PC-9 (cell line): ENCODE results near the gene LIME1. TPM values are rescaled to one million over a fixed set of nuclear protein-coding genes. Genes with fewer than 3 reads are reported as not detected.

Source experiments
- BruUV-seq: library from RNA; stranded (reverse); fragments of 400-500 nt; replicated peaks from 2 replicates; lab custom pipeline; 2021; lab: Mats Ljungman, UMichigan
- CTCF ChIA-PET: fragments of 300-600 bp; sonication (Branson Sonifier 250); formaldehyde crosslinking; loops from one replicate; lab custom pipeline; 2022; ENCODE audit warnings: antibody characterized with exemption; lab: Charles Lee
- POLR2A ChIA-PET: fragments of 300-600 bp; sonication (Branson Sonifier 250); formaldehyde crosslinking; loops from one replicate; lab custom pipeline; 2022; ENCODE audit warnings: antibody characterized with exemption; ENCODE audit not compliant: unreplicated experiment; lab: Charles Lee
- DNase-seq, 2 experiments: peaks; one replicate each; pipeline versions ENCODE4 v3.0.0 to v3.0.0-alpha.2; 2015 to 2022; ENCODE audit warnings: mixed read lengths in 1 of 2
- H2AFZ ChIP-seq: fragments of 200-600 bp; sonication (generic); 2 replicates; pipeline ENCODE4 v1.8.1; 2017; ENCODE audit warnings: antibody characterized with exemption
- H3F3A ChIP-seq: fragments of 200-600 bp; sonication (generic); 2 replicates; pipeline ENCODE4 v1.8.1; 2017; ENCODE audit warnings: antibody characterized with exemption, mild to moderate bottlenecking, low read depth; ENCODE audit not compliant: insufficient read depth
- H3K27ac ChIP-seq: fragments of 200-600 bp; sonication (generic); 2 replicates; pipeline ENCODE4 v1.6.1; 2016; ENCODE audit warnings: mixed run types
- H3K27me3 ChIP-seq: fragments of 200-600 bp; sonication (generic); 2 replicates; pipeline ENCODE4 v1.6.1; 2016; ENCODE audit warnings: low read depth, mixed run types; ENCODE audit not compliant: insufficient read depth
- H3K36me3 ChIP-seq: fragments of 200-600 bp; sonication (generic); 2 replicates; pipeline ENCODE4 v1.6.1; 2016; ENCODE audit warnings: low read depth, mixed run types
- H3K4me1 ChIP-seq: fragments of 200-600 bp; sonication (generic); replicated peaks from 2 replicates; pipeline ENCODE4 v1.6.1; 2016; ENCODE audit warnings: mixed run types; ENCODE audit not compliant: insufficient read depth
- H3K4me2 ChIP-seq: fragments of 200-600 bp; sonication (generic); 2 replicates; pipeline ENCODE4 v1.6.1; 2017; ENCODE audit warnings: mixed run types
- H3K4me3 ChIP-seq: fragments of 200-600 bp; sonication (generic); 2 replicates; pipeline ENCODE4 v1.6.1; 2016; ENCODE audit warnings: mixed run types
- H3K79me2 ChIP-seq: fragments of 200-600 bp; sonication (generic); 2 replicates; pipeline ENCODE4 v1.6.1; 2017; ENCODE audit warnings: low read depth, mixed run types
- H3K9me2 ChIP-seq: fragments of 200-600 bp; sonication (generic); 2 replicates; pipeline ENCODE4 v1.8.1; 2017; ENCODE audit warnings: mild to moderate bottlenecking; ENCODE audit not compliant: insufficient read depth
- H3K9me3 ChIP-seq: fragments of 200-600 bp; sonication (generic); 2 replicates; pipeline ENCODE4 v1.8.1; 2016; ENCODE audit warnings: low read depth; ENCODE audit not compliant: insufficient read depth
- H4K20me1 ChIP-seq: fragments of 200-600 bp; sonication (generic); 2 replicates; pipeline ENCODE4 v1.8.1; 2017; ENCODE audit not compliant: insufficient read depth
- CTCF ChIP-seq: fragments of 200-600 bp; sonication (generic); conservative IDR thresholded peaks from 2 replicates; pipeline ENCODE4 v1.6.1; 2017; ENCODE audit warnings: mixed run types, antibody characterized with exemption, mild to moderate bottlenecking, moderate library complexity
- EZH2 ChIP-seq: fragments of 200-600 bp; sonication (generic); IDR thresholded peaks from 2 replicates; pipeline ENCODE4 v1.8.0; 2017; ENCODE audit warnings: antibody characterized with exemption, low read depth
- intact Hi-C: fragments of 100-400 bp; cut with micrococcal nuclease; formaldehyde crosslinking; loops from one replicate; pipeline ENCODE4 v1.10.0; 2022; ENCODE audit not compliant: unreplicated experiment
- total RNA-seq: library from RNA; stranded (reverse); gene quantifications from 2 replicates; pipeline ENCODE4 v1.2.3, GENCODE V29; 2021

The LIME1 gene
- total RNA-seq, 1 experiment from 2014 or later, result 18.7 TPM

GRCh38 chr20:63758152-63758551 lies 21.7 kb downstream of the LIME1 start:
- no TSS peak for BruUV-seq
- peaks cover 5% of the 10 kb centered on the region; the same call in 1 of the 2 replicates for H3K27me3 ChIP-seq
- H3K4me1 ChIP-seq, result no peaks in the 10 kb centered on the region
- H3K4me2 ChIP-seq, result no peak overlapping the region
- H4K20me1 ChIP-seq, result no peaks in the 10 kb centered on the region
- H3K4me3 ChIP-seq, result no peak overlapping the region
- POLR2A ChIA-PET, result no interaction called here
- no peaks in the 10 kb centered on the region for H3K79me2 ChIP-seq
- DNase-seq, result no peak
- H2AFZ ChIP-seq, result no peak overlapping the region
- H3K9me2 ChIP-seq, result no peaks in the 10 kb centered on the region
- H3K27ac ChIP-seq, result no peak overlapping the region
- H3F3A ChIP-seq, result peaks cover 4% of the 10 kb centered on the region; the same call in 1 of the 2 replicates
- CTCF ChIA-PET, result no interaction called here
- no peaks in the 10 kb centered on the region for H3K36me3 ChIP-seq
- no peaks in the 10 kb centered on the region for H3K9me3 ChIP-seq
- intact Hi-C loops, result no loop called here
- no peak for TF ChIP-seq EZH2
- TF ChIP-seq CTCF, result no peak

- Histone ChIP-seq H3K4me2 (no peak overlapping the region), H3K4me1 (no peaks in the 10 kb centered on the region), H3K4me3 (no peak overlapping the region), H3K79me2 (no peaks in the 10 kb centered on the region), H3K9me3 (no peaks in the 10 kb centered on the region), H3K9me2 (no peaks in the 10 kb centered on the region), H3K36me3 (no peaks in the 10 kb centered on the region), H3F3A (peaks cover 4% of the 10 kb centered on the region; the same call in 1 of the 2 replicates), H4K20me1 (no peaks in the 10 kb centered on the region), H2AFZ (no peak overlapping the region), H3K27me3 (peaks cover 5% of the 10 kb centered on the region; the same call in 1 of the 2 replicates), H3K27ac (no peak overlapping the region)
- intact Hi-C loops, result no loop called here
- DNase-seq, result no peak
- POLR2A ChIA-PET, result no interaction called here
- CTCF ChIA-PET, result interaction anchor here (0.7 kb wide), 1 partner anchor 198 kb away, joined by 3 read pairs; no protein-coding TSS in a partner anchor
- no TSS peak for BruUV-seq
- no peak for TF ChIP-seq EZH2
- TF ChIP-seq CTCF, result no peak
Observed at GRCh38 chr20:63759377-63759901, 23.0 kb downstream of the LIME1 start.

GRCh38 chr20:63765082-63765873 lies 28.8 kb downstream of the LIME1 start:
- Histone ChIP-seq H3K9me2 (no peaks in the 10 kb centered on the region), H4K20me1 (no peaks in the 10 kb centered on the region), H3K4me2 (no peak overlapping the region), H3K27ac (no peak overlapping the region), H3K36me3 (no peaks in the 10 kb centered on the region), H3K4me3 (no peak overlapping the region), H3K9me3 (no peaks in the 10 kb centered on the region), H2AFZ (no peak overlapping the region), H3K27me3 (no peaks in the 10 kb centered on the region), H3K4me1 (no peaks in the 10 kb centered on the region), H3F3A (no peaks in the 10 kb centered on the region), H3K79me2 (no peaks in the 10 kb centered on the region)
- ChIA-PET POLR2A (interaction anchor here (0.7 kb wide), 1 partner anchor 170 kb away, joined by 3 read pairs; no protein-coding TSS in a partner anchor), CTCF (no interaction called here)
- intact Hi-C loops, result no loop called here
- no peak for DNase-seq
- TF ChIP-seq CTCF (no peak), EZH2 (no peak)
- BruUV-seq, result no TSS peak
